ENCODE data around the gene KMO. TPM values are rescaled to one million over a fixed set of nuclear protein-coding genes. Genes with fewer than 3 reads are reported as not detected.

KMO gene
- total and polyA plus RNA-seq, 2 of the 13 experiments (the other 11 are each of a cell fraction or from before 2014, with no cell fraction given) = 0.01 TPM; not detected in 1

GRCh38 chr1:241521718-241522117, 10.5 kb upstream of the KMO start (continued):
- TF ChIP-seq GMEB1 (CRISPR knock-in tag; IDR thresholded peaks at IDR 0.05; ENCODE audit: borderline replicate concordance) = no peak
- no peak for TF ChIP-seq FOXO1 (CRISPR knock-in tag; IDR thresholded peaks at IDR 0.05)
- no peak for TF ChIP-seq TEAD2 (CRISPR knock-in tag; IDR thresholded peaks at IDR 0.05)
- TF ChIP-seq ZMYM3 (CRISPR knock-in tag; IDR thresholded peaks at IDR 0.05) = no peak
- TF ChIP-seq ZBTB8A (CRISPR knock-in tag; IDR thresholded peaks at IDR 0.05; ENCODE audit: borderline replicate concordance, low read depth) = no peak
- TF ChIP-seq ZNF776 (CRISPR knock-in tag; IDR thresholded peaks at IDR 0.05) = no peak
- no peak for TF ChIP-seq STAG1 (CRISPR knock-in tag; IDR thresholded peaks at IDR 0.05)
- TF ChIP-seq FOXP4 (CRISPR knock-in tag; IDR thresholded peaks at IDR 0.05) = 0 out of 2 replicates have a peak, but pooled peaks have one; percentile 29
- TF ChIP-seq ZNF34 (CRISPR knock-in tag; IDR thresholded peaks at IDR 0.05; ENCODE audit: borderline replicate concordance) = no peak
- TF ChIP-seq ZNF605 (CRISPR knock-in tag; IDR thresholded peaks at IDR 0.05) = no peak
- TF ChIP-seq ZNF24 (IDR thresholded peaks at IDR 0.05) = no peak
- no peak for TF ChIP-seq ZNF567 (CRISPR knock-in tag; IDR thresholded peaks at IDR 0.05; ENCODE audit: borderline replicate concordance)
- TF ChIP-seq MXD4 (CRISPR knock-in tag; IDR thresholded peaks at IDR 0.05) = no peak
- no peak for TF ChIP-seq CBFB (CRISPR knock-in tag; IDR thresholded peaks at IDR 0.05)
- no peak for TF ChIP-seq MAFF (IDR thresholded peaks at IDR 0.05; ENCODE audit: low read depth, low read length)
- no peak for TF ChIP-seq ZBTB33 (CRISPR knock-in tag; IDR thresholded peaks at IDR 0.05)
- TF ChIP-seq CREB3 (CRISPR knock-in tag; IDR thresholded peaks at IDR 0.05) = no peak
- TF ChIP-seq ZNF841 (CRISPR knock-in tag; IDR thresholded peaks at IDR 0.05; ENCODE audit: borderline replicate concordance) = no peak
- TF ChIP-seq AGO2 (optimal IDR thresholded peaks at IDR 0.05; ENCODE audit: low read depth, low read length) = no peak
- no peak for TF ChIP-seq NR2F2 (IDR thresholded peaks at IDR 0.05; ENCODE audit: borderline replicate concordance, low read depth)

All from HepG2 (cell line).